Vagina (tissue), 2 donors: ENCODE data around the gene AMACR.

Experiments
- CTCF ChIP-seq, 3 experiments: fragments of 450-650 bp in 2 of 3; fragments of 200-600 bp in 1 of 3; sonication (generic) in 1 of 3; IDR thresholded peaks; one replicate each; pipeline ENCODE4 v1.5.1; 2017 to 2019; ENCODE audit warnings: antibody characterized with exemption in 3 of 3, mild to moderate bottlenecking in 2 of 3, moderate library complexity in 2 of 3
- POLR2A ChIP-seq, 2 donors: fragments of 450-650 bp; IDR thresholded peaks; one replicate each; pipeline ENCODE4 v1.6.1; 2017; ENCODE audit warnings: antibody characterized with exemption in 2 of 2, mild to moderate bottlenecking in 2 of 2, moderate library complexity in 2 of 2

GRCh38 chr5:34045023-34045422 lies 37.2 kb upstream of the AMACR start:
- TF ChIP-seq CTCF (IDR thresholded peaks at IDR 0.05), result no peak
- TF ChIP-seq POLR2A (IDR thresholded peaks at IDR 0.05), result no peak
